SK-N-SH (cell line): ENCODE measurements around the gene RPS5. TPM values are rescaled to one million over a fixed set of nuclear protein-coding genes. Genes with fewer than 3 reads are reported as not detected.
"Not testable (repeated sequence)": the region's sequence is repeated elsewhere in the genome, so short reads cannot be mapped to it uniquely, and the experiment has no call there.

Experiments
- CTCF ChIA-PET: fragments of 300-600, 350-600 bp; formaldehyde crosslinking; extraction: SDS; loops from one replicate; lab custom pipeline; 2021; lab: Yijun Ruan, JAX
- POLR2A ChIA-PET: fragments of 350-600 bp; sonication (Branson Sonifier 250); formaldehyde crosslinking; extraction: SDS; loops from one replicate; lab custom pipeline; 2020; ENCODE audit warnings: antibody characterized with exemption, inconsistent platforms; lab: Yijun Ruan, JAX
- DNase-seq: peaks from one replicate; pipeline ENCODE4 v3.0.0; 2012
- H2AFZ ChIP-seq: fragments of 200-600 bp; sonication (generic); 2 replicates; pipeline ENCODE4 v1.8.1; 2016; ENCODE audit warnings: antibody characterized with exemption, mild to moderate bottlenecking, low read depth
- H3F3A ChIP-seq: fragments of 200-600 bp; sonication (generic); replicated peaks from 2 replicates; pipeline ENCODE3; 2016; ENCODE audit warnings: antibody characterized with exemption, mild to moderate bottlenecking; ENCODE audit not compliant: insufficient read depth
- H3K27ac ChIP-seq, 2 experiments: fragments of 200-500 bp in 1 of 2; fragments of 200-600 bp in 1 of 2; sonication (Bioruptor generic) in 1 of 2; sonication (generic), shearing (Covaris generic) in 1 of 2; 2 replicates each; pipeline versions ENCODE4 v1.5.1 to v1.6.1; 2014 to 2016; ENCODE audit warnings: low read depth in 2 of 2, inconsistent platforms in 1 of 2, low read length in 1 of 2, mild to moderate bottlenecking in 1 of 2, mixed read lengths in 1 of 2
- H3K27me3 ChIP-seq: fragments of 200-600 bp; sonication (generic), shearing (Covaris generic); 2 replicates; pipeline ENCODE4 v1.6.1; 2016; ENCODE audit warnings: mixed run types; ENCODE audit not compliant: insufficient read depth
- H3K36me3 ChIP-seq, 2 experiments: fragments of 200-500 bp in 1 of 2; fragments of 200-600 bp in 1 of 2; sonication (Bioruptor generic) in 1 of 2; sonication (generic) in 1 of 2; replicated peaks in 1 of 2; 2 replicates each; pipeline versions ENCODE3 to v1.5.1; 2014 to 2016; ENCODE audit warnings: low read length in 1 of 2, mild to moderate bottlenecking in 1 of 2; ENCODE audit not compliant: insufficient read depth in 2 of 2, control insufficient read depth in 1 of 2
- H3K4me1 ChIP-seq, 2 experiments: fragments of 200-500 bp in 1 of 2; fragments of 200-600 bp in 1 of 2; sonication (Bioruptor generic) in 1 of 2; sonication (generic), shearing (Covaris generic) in 1 of 2; 2 replicates each; pipeline versions ENCODE4 v1.5.1 to v1.6.1; 2014 to 2016; ENCODE audit warnings: low read depth in 1 of 2, low read length in 1 of 2, mixed run types in 1 of 2; ENCODE audit not compliant: insufficient read depth in 2 of 2, control insufficient read depth in 1 of 2
- H3K4me2 ChIP-seq: fragments of 200-600 bp; sonication (generic), shearing (Covaris generic); 2 replicates; pipeline ENCODE4 v1.6.1; 2017; ENCODE audit warnings: mixed run types
- H3K4me3 ChIP-seq, 2 experiments: fragments of 200-500 bp in 1 of 2; fragments of 200-600 bp in 1 of 2; sonication (Bioruptor generic) in 1 of 2; sonication (generic), shearing (Covaris generic) in 1 of 2; 2 replicates each; pipeline versions ENCODE4 v1.5.1 to v1.8.1; 2014 to 2016; ENCODE audit warnings: low read depth in 2 of 2, inconsistent platforms in 1 of 2, low read length in 1 of 2, mild to moderate bottlenecking in 1 of 2, mixed read lengths in 1 of 2, moderate library complexity in 1 of 2
- H3K79me2 ChIP-seq: fragments of 200-600 bp; sonication (generic); 2 replicates; pipeline ENCODE4 v1.8.1; 2017; ENCODE audit warnings: mild to moderate bottlenecking; ENCODE audit not compliant: insufficient read depth
- H3K9ac ChIP-seq: fragments of 200-600 bp; sonication (generic); 2 replicates; pipeline ENCODE4 v1.6.1; 2017; ENCODE audit warnings: mixed run types
- H3K9me2 ChIP-seq: fragments of 200-600 bp; sonication (generic); 2 replicates; pipeline ENCODE4 v1.6.1; 2017; ENCODE audit warnings: mixed run types
- H3K9me3 ChIP-seq: fragments of 200-600 bp; sonication (generic); 2 replicates; pipeline ENCODE4 v1.6.1; 2017; ENCODE audit warnings: mixed run types, mild to moderate bottlenecking, moderate library complexity
- H4K20me1 ChIP-seq: fragments of 200-600 bp; sonication (generic); 2 replicates; pipeline ENCODE4 v1.6.1; 2017; ENCODE audit warnings: mild to moderate bottlenecking, mixed run types; ENCODE audit not compliant: insufficient read depth
- CHD2 ChIP-seq: fragments of 150-350 bp; IDR thresholded peaks from 2 replicates; pipeline ENCODE4 v1.6.1; 2018; ENCODE audit warnings: low read length; ENCODE audit not compliant: partially characterized antibody
- CTCF ChIP-seq: fragments of 200-600 bp; sonication (generic); IDR thresholded peaks from 2 replicates; pipeline ENCODE4 v1.6.1; 2017; ENCODE audit warnings: antibody characterized with exemption, mild to moderate bottlenecking, moderate library complexity
- EP300 ChIP-seq, 2 experiments: IDR thresholded peaks; 2 replicates each; pipeline versions ENCODE4 v1.4.0 to v1.6.1; 2012; ENCODE audit warnings: borderline replicate concordance in 1 of 2, low read depth in 1 of 2, low read length in 1 of 2
- FOSL2 ChIP-seq: IDR thresholded peaks from 2 replicates; pipeline ENCODE4 v1.4.0; 2012; ENCODE audit warnings: low read depth, mild to moderate bottlenecking, moderate library complexity, borderline replicate concordance
- FOXJ3 ChIP-seq: sonication (generic); formaldehyde crosslinking; IDR thresholded peaks from 2 replicates; pipeline ENCODE4 v1.5.1; 2020; ENCODE audit warnings: mild to moderate bottlenecking, missing genetic modification reagents
- GABPA ChIP-seq: IDR thresholded peaks from 2 replicates; pipeline ENCODE4 v1.4.0; 2012; ENCODE audit warnings: low read depth, mild to moderate bottlenecking
- IRF3 ChIP-seq: fragments of 150-350 bp; IDR thresholded peaks from 2 replicates; pipeline ENCODE4 v1.6.1; 2016; ENCODE audit warnings: mild to moderate bottlenecking, low read depth, low read length
- JUND ChIP-seq: IDR thresholded peaks from 2 replicates; pipeline ENCODE4 v1.4.0; 2012
- NFIC ChIP-seq: IDR thresholded peaks from 2 replicates; pipeline ENCODE4 v1.4.0; 2012; ENCODE audit warnings: borderline replicate concordance
- PBX3 ChIP-seq: IDR thresholded peaks from 2 replicates; pipeline ENCODE4; 2012
- POLR2AphosphoS5 ChIP-seq: IDR thresholded peaks from 2 replicates; pipeline ENCODE4 v1.6.1; 2012; ENCODE audit warnings: low read depth, low read length
- RAD21 ChIP-seq: IDR thresholded peaks from 2 replicates; pipeline ENCODE4 v1.6.1; 2012; ENCODE audit warnings: mild to moderate bottlenecking, low read length
- RCOR1 ChIP-seq: fragments of 150-350 bp; IDR thresholded peaks from 2 replicates; pipeline ENCODE4 v1.6.1; 2017; ENCODE audit warnings: antibody characterized with exemption, low read length
- RXRA ChIP-seq: IDR thresholded peaks from 2 replicates; pipeline ENCODE4 v1.4.0; 2012; ENCODE audit warnings: low read depth, mild to moderate bottlenecking, borderline replicate concordance
- SMC3 ChIP-seq: IDR thresholded peaks from 2 replicates; pipeline ENCODE4 v1.6.1; 2012; ENCODE audit warnings: low read depth, low read length, improper control_type of control experiment
- TCF12 ChIP-seq: IDR thresholded peaks from 2 replicates; pipeline ENCODE4 v1.4.0; 2012
- TEAD4 ChIP-seq: IDR thresholded peaks from 2 replicates; pipeline ENCODE4 v1.4.0; 2012; ENCODE audit warnings: mild to moderate bottlenecking, borderline replicate concordance; ENCODE audit not compliant: insufficient read depth
- USF1 ChIP-seq: IDR thresholded peaks from 2 replicates; pipeline ENCODE4 v1.4.0; 2012; ENCODE audit warnings: low read depth, borderline replicate concordance
- WGBS: methylation state at CpG from one replicate; pipeline ENCODE4 v1.1.6; 2017; ENCODE audit warnings: low lambda C conversion rate; 5-methylcytosine and 5-hydroxymethylcytosine counted together
- polyA plus RNA-seq, 3 experiments: library from polyadenylated mRNA; depleted of rRNA; stranded (reverse); fragments of >200 nt; gene quantifications; 2 replicates each; pipeline ENCODE4 v1.2.3, GENCODE V29; 2012

The RPS5 gene
- polyA plus RNA-seq, 1 of the 3 experiments (the other 2 are of a cell fraction): 4,334 TPM

GRCh38 chr19:58372311-58373133, 14.5 kb upstream of the RPS5 start:
- CTCF ChIA-PET: interaction anchor here (1.2 kb wide), 1 partner anchor 44 kb away, joined by 3 read pairs; no protein-coding TSS in a partner anchor
- no peak for DNase-seq

GRCh38 chr19:58374200-58374599, 12.9 kb upstream of the RPS5 start:
- no peaks in the 10 kb centered on the region for H3K9me3 ChIP-seq
- no peak overlapping the region for H2AFZ ChIP-seq
- ChIA-PET POLR2A (interaction anchor here (1.4 kb wide), 1 partner anchor 11 kb away, joined by 8 read pairs; the partner anchor contains the start of gene ZNF497), CTCF (interaction anchor here (0.7 to 1.1 kb wide), 3 partner anchors 10 to 145 kb away, joined by 3 to 4 read pairs (median 3); no protein-coding TSS in a partner anchor)
- H3K27me3 ChIP-seq: no peaks in the 10 kb centered on the region
- no peak for DNase-seq
- no peaks in the 10 kb centered on the region for H3K36me3 ChIP-seq
- H3K4me3 ChIP-seq: no peak overlapping the region
- 83% methylated on average over 4 of the region's 4 CpGs for WGBS
- H3K9ac ChIP-seq: no peak overlapping the region
- no peaks in the 10 kb centered on the region for H3K79me2 ChIP-seq
- H4K20me1 ChIP-seq: no peaks in the 10 kb centered on the region
- H3K9me2 ChIP-seq: no peaks in the 10 kb centered on the region
- no peaks in the 10 kb centered on the region for H3F3A ChIP-seq
- H3K27ac ChIP-seq: no peak overlapping the region
- TF ChIP-seq JUND (no peak), FOXJ3 (CRISPR knock-in tag) (no peak), EP300 (IDR thresholded peaks at IDR 0.05; ENCODE audit: borderline replicate concordance in 1 of 2, low read depth in 1 of 2, low read length in 1 of 2) (no peak), CHD2 (no peak), PBX3 (no peak), RXRA (no peak), NFIC (no peak), TEAD4 (no peak), RCOR1 (no peak), SMC3 (no peak), FOSL2 (no peak), TCF12 (no peak), IRF3 (no peak), GABPA (no peak), POLR2AphosphoS5 (no peak)
- H3K4me2 ChIP-seq: no peak overlapping the region
- peaks cover 0 to 1% of the 10 kb centered on the region in 2 experiments; a peak in 1 of 4 replicates for H3K4me1 ChIP-seq

More at GRCh38 chr19:58372311-58373133, 14.5 kb upstream of the RPS5 start:
- Histone ChIP-seq H3F3A (no peaks in the 10 kb centered on the region), H3K27ac (no peak overlapping the region), H3K9ac (no peak overlapping the region), H3K79me2 (no peaks in the 10 kb centered on the region), H4K20me1 (no peaks in the 10 kb centered on the region), H3K27me3 (no peaks in the 10 kb centered on the region), H3K4me2 (no peak overlapping the region), H3K4me1 (no peaks in the 10 kb centered on the region), H3K36me3 (no peaks in the 10 kb centered on the region), H3K9me2 (no peaks in the 10 kb centered on the region), H2AFZ (no peak overlapping the region), H3K4me3 (no peak overlapping the region; a peak in 1 of 4 replicates), H3K9me3 (no peaks in the 10 kb centered on the region)
- TF ChIP-seq CHD2 (no peak), USF1 (no peak), TCF12 (no peak), FOSL2 (no peak), RAD21 (no peak), CTCF (peak; percentile 34; the same call in 1 of the 2 replicates)
- POLR2A ChIA-PET: interaction anchor here (1.4 to 1.8 kb wide), 2 partner anchors 9 to 10 kb away, joined by 4 to 8 read pairs; partner anchors contain the start of gene ZNF497
- 84% methylated on average over 14 of the region's 15 CpGs for WGBS

GRCh38 chr19:58376724-58377123, 10.3 kb upstream of the RPS5 start:
- H3K4me3 ChIP-seq, H3K79me2 ChIP-seq, H3K9me3 ChIP-seq, H3K9me2 ChIP-seq, H3K4me2 ChIP-seq, H3K27ac ChIP-seq, H2AFZ ChIP-seq, H4K20me1 ChIP-seq, DNase-seq, POLR2A ChIA-PET, H3K27me3 ChIP-seq, H3F3A ChIP-seq, H3K36me3 ChIP-seq, H3K9ac ChIP-seq: not testable (repeated sequence)
- CTCF ChIA-PET: interaction anchor here (1.4 kb wide), 1 partner anchor 143 kb away, joined by 3 read pairs; the partner anchor contains the start of gene ZBTB45
- 77% methylated on average over 7 of the region's 7 CpGs for WGBS
- H3K4me1 ChIP-seq: peaks cover 0 to 12% of the 10 kb centered on the region in 2 experiments; a peak in 1 of 4 replicates
